Liver (tissue), 9 donors: ENCODE data around the gene BACH2. TPM values are rescaled to one million over a fixed set of nuclear protein-coding genes. Genes with fewer than 3 reads are reported as not detected.

Source experiments
- DNase-seq: peaks from one replicate; pipeline ENCODE4 v3.0.0-alpha.2; 2017; ENCODE audit warnings: low spot score
- H3K27ac ChIP-seq, 2 donors: one replicate each; pipeline ENCODE4 v1.7.0; 2013; ENCODE audit warnings: inconsistent platforms in 2 of 2, low read length in 2 of 2, control low read depth in 1 of 2, low read depth in 1 of 2, mild to moderate bottlenecking in 1 of 2
- H3K27me3 ChIP-seq, 4 donors: one replicate each; pipeline versions ENCODE4 v1.6.1 to v1.7.0; 2013; ENCODE audit warnings: low read length in 3 of 4, inconsistent platforms in 1 of 4, mild to moderate bottlenecking in 1 of 4, moderate library complexity in 1 of 4; ENCODE audit not compliant: control insufficient read depth in 4 of 4, insufficient read depth in 4 of 4
- H3K36me3 ChIP-seq, 4 donors: one replicate each; pipeline versions ENCODE4 v1.6.1 to v1.7.0; 2013; ENCODE audit warnings: low read length in 3 of 4, mild to moderate bottlenecking in 3 of 4, low read depth in 1 of 4, moderate library complexity in 1 of 4; ENCODE audit not compliant: control insufficient read depth in 4 of 4, insufficient read depth in 3 of 4
- H3K4me1 ChIP-seq, 4 donors: one replicate each; pipeline versions ENCODE4 v1.6.1 to v1.7.0; 2013; ENCODE audit warnings: low read length in 3 of 4, mild to moderate bottlenecking in 3 of 4, moderate library complexity in 1 of 4; ENCODE audit not compliant: control insufficient read depth in 4 of 4, insufficient read depth in 4 of 4
- H3K4me3 ChIP-seq, 3 donors: one replicate each; pipeline versions ENCODE4 v1.6.1 to v1.7.0; 2013; ENCODE audit warnings: low read length in 3 of 3, control low read depth in 1 of 3, low read depth in 1 of 3, mild to moderate bottlenecking in 1 of 3
- H3K9ac ChIP-seq, 2 donors: one replicate each; pipeline ENCODE4 v1.7.0; 2013; ENCODE audit warnings: low read length in 2 of 2, mild to moderate bottlenecking in 2 of 2, moderate library complexity in 2 of 2, control low read depth in 1 of 2, low read depth in 1 of 2
- H3K9me3 ChIP-seq, 4 donors: one replicate each; pipeline versions ENCODE4 v1.6.1 to v1.7.0; 2013; ENCODE audit warnings: low read length in 3 of 4; ENCODE audit not compliant: control insufficient read depth in 4 of 4
- EGR1 ChIP-seq, 2 donors: IDR thresholded peaks; 2 replicates each; pipeline ENCODE4 v1.6.1; 2016 to 2018; ENCODE audit warnings: antibody characterized with exemption in 2 of 2, low read depth in 2 of 2
- FOXA1 ChIP-seq: IDR thresholded peaks from 2 replicates; pipeline ENCODE4 v1.6.1; 2016; ENCODE audit warnings: antibody characterized with exemption
- FOXA2 ChIP-seq: IDR thresholded peaks from 2 replicates; pipeline ENCODE4 v1.6.1; 2016; ENCODE audit warnings: antibody characterized with exemption
- GABPA ChIP-seq, 2 donors: IDR thresholded peaks in 1 of 2; conservative IDR thresholded peaks in 1 of 2; 2 replicates each; pipeline ENCODE4 v1.6.1; 2016; ENCODE audit warnings: antibody characterized with exemption in 2 of 2, mild to moderate bottlenecking in 1 of 2, moderate library complexity in 1 of 2
- HNF4A ChIP-seq, 2 donors: conservative IDR thresholded peaks; 2 replicates each; pipeline ENCODE4 v1.6.1; 2016; ENCODE audit warnings: antibody characterized with exemption in 2 of 2, mild to moderate bottlenecking in 2 of 2
- HNF4G ChIP-seq: IDR thresholded peaks from 2 replicates; pipeline ENCODE4 v1.6.1; 2016; ENCODE audit warnings: antibody characterized with exemption
- JUND ChIP-seq, 2 donors: IDR thresholded peaks; 2 replicates each; pipeline ENCODE4 v1.6.1; 2016; ENCODE audit warnings: antibody characterized with exemption in 2 of 2
- NR2F2 ChIP-seq: IDR thresholded peaks from 2 replicates; pipeline ENCODE4 v1.6.1; 2016; ENCODE audit warnings: antibody characterized with exemption
- RAD21 ChIP-seq, 2 donors: IDR thresholded peaks; 2 replicates each; pipeline ENCODE4 v1.6.1; 2016; ENCODE audit warnings: antibody characterized with exemption in 2 of 2, mild to moderate bottlenecking in 2 of 2
- RXRA ChIP-seq, 2 donors: IDR thresholded peaks; 2 replicates each; pipeline ENCODE4 v1.6.1; 2017 to 2018; ENCODE audit warnings: antibody characterized with exemption in 2 of 2, mild to moderate bottlenecking in 1 of 2
- SP1 ChIP-seq: IDR thresholded peaks from 2 replicates; pipeline ENCODE4 v1.6.1; 2018; ENCODE audit warnings: antibody characterized with exemption, mild to moderate bottlenecking
- TAF1 ChIP-seq: conservative IDR thresholded peaks from 2 replicates; pipeline ENCODE4 v1.6.1; 2016; ENCODE audit warnings: antibody characterized with exemption, mild to moderate bottlenecking
- YY1 ChIP-seq: IDR thresholded peaks from 2 replicates; pipeline ENCODE4 v1.6.1; 2016; ENCODE audit warnings: antibody characterized with exemption, mild to moderate bottlenecking
- WGBS: extraction: QIAGEN DNeasy Blood & Tissue Kit; methylation state at CpG from one replicate; pipeline ENCODE4 v1.1.7; 2013; 5-methylcytosine and 5-hydroxymethylcytosine counted together
- polyA plus RNA-seq, 2 donors: library from polyadenylated mRNA; stranded (reverse) in 1 of 2; unstranded in 1 of 2; fragments of 200-250 nt in 1 of 2; fragments of >200 nt in 1 of 2; fragmentation: Nextera tagmentation in 1 of 2; extraction: Ambion mirVana in 1 of 2; gene quantifications; one replicate each; pipeline versions ENCODE4 v1.2.1 to v1.2.3, GENCODE V29; 2013 to 2015
- total RNA-seq, 2 donors: library from RNA; depleted of rRNA; stranded (reverse); fragments of >200 nt; gene quantifications; one replicate each; pipeline ENCODE4 v1.2.3, GENCODE V29; 2014
- TF ChIP-seq, protein P1 (sequence below): IDR thresholded peaks from 2 replicates; pipeline ENCODE4 v1.6.1; 2016; ENCODE audit warnings: antibody characterized with exemption
- TF ChIP-seq, protein P2 (sequence below): fragments of 150-350 bp; IDR thresholded peaks from 2 replicates; pipeline ENCODE4 v1.5.1; 2017; ENCODE audit warnings: improper control_type of control experiment, low read depth, low read length; ENCODE audit not compliant: missing input control
- TF ChIP-seq, protein P3 (sequence below): IDR thresholded peaks from 2 replicates; pipeline ENCODE4 v1.6.1; 2016; ENCODE audit warnings: antibody characterized with exemption
- TF ChIP-seq, protein P4 (sequence below): IDR thresholded peaks from 2 replicates; pipeline ENCODE4 v1.6.1; 2016; ENCODE audit warnings: antibody characterized with exemption
- TF ChIP-seq, protein P5 (sequence below): IDR thresholded peaks from 2 replicates; pipeline ENCODE4 v1.6.1; 2016; ENCODE audit warnings: antibody characterized with exemption, mild to moderate bottlenecking
- donor health status: healthy.
- donor health status: healthy.
- donor health status: healthy.
- donor health status: healthy.
- donor health status: healthy.

Gene BACH2
- total and polyA plus RNA-seq, 4 donors = 1.9 to 3.7 (median 1.9) TPM

DNA sequence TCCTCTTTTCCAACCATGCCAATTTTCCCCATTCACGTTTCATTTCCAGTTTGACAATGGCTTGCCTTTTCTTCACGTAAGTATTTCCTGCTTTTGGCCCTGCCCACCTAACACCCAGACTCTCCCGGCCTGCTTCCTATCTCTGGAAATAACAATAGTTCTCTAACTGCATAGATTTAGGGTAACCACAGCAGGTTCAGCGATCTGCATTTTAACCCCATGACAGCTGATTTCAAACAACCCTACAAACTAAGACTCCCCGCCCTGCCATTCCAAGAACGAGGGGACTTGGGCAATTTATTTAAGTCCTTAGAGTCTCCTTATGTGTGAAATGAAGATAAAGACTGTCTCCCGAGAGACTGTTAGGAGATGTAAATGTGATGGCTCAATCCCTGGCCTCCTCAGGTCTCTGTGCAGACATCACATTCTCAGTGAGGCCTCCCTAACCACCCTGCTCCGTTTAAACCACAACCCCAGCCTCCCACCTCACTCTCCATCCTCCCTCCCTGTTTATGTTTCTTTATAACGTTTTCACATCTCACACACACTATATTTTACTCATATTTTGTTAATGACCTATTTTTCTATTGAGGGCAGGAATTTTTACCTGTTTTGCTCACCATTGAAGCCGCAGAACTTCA, 267.5 kb downstream of the BACH2 start:
- no peak overlapping the region for H3K9ac ChIP-seq
- H3K4me1 ChIP-seq = no peaks in the 10 kb centered on the region
- no peaks in the 10 kb centered on the region for H3K9me3 ChIP-seq
- no peak overlapping the region for H3K27ac ChIP-seq
- no peak for DNase-seq
- TF ChIP-seq, protein P1, sequence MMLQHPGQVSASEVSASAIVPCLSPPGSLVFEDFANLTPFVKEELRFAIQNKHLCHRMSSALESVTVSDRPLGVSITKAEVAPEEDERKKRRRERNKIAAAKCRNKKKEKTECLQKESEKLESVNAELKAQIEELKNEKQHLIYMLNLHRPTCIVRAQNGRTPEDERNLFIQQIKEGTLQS = no peak
- TF ChIP-seq JUND (IDR thresholded peaks at IDR 0.05) = no peak
- TF ChIP-seq YY1 = no peak
- TF ChIP-seq RXRA (IDR thresholded peaks at IDR 0.05) = no peak
- TF ChIP-seq SP1 = no peak
- TF ChIP-seq RAD21 (IDR thresholded peaks at IDR 0.05) = no peak
- TF ChIP-seq, protein P2, sequence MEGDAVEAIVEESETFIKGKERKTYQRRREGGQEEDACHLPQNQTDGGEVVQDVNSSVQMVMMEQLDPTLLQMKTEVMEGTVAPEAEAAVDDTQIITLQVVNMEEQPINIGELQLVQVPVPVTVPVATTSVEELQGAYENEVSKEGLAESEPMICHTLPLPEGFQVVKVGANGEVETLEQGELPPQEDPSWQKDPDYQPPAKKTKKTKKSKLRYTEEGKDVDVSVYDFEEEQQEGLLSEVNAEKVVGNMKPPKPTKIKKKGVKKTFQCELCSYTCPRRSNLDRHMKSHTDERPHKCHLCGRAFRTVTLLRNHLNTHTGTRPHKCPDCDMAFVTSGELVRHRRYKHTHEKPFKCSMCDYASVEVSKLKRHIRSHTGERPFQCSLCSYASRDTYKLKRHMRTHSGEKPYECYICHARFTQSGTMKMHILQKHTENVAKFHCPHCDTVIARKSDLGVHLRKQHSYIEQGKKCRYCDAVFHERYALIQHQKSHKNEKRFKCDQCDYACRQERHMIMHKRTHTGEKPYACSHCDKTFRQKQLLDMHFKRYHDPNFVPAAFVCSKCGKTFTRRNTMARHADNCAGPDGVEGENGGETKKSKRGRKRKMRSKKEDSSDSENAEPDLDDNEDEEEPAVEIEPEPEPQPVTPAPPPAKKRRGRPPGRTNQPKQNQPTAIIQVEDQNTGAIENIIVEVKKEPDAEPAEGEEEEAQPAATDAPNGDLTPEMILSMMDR = no peak
- no peak for TF ChIP-seq EGR1 (IDR thresholded peaks at IDR 0.05; ENCODE audit: low read depth in 2 of 2)
- TF ChIP-seq, protein P3, sequence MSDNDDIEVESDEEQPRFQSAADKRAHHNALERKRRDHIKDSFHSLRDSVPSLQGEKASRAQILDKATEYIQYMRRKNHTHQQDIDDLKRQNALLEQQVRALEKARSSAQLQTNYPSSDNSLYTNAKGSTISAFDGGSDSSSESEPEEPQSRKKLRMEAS = no peak
- TF ChIP-seq NR2F2 = no peak
- TF ChIP-seq TAF1 = no peak
- TF ChIP-seq FOXA2 = no peak
- no peak for TF ChIP-seq HNF4G
- TF ChIP-seq, protein P4, sequence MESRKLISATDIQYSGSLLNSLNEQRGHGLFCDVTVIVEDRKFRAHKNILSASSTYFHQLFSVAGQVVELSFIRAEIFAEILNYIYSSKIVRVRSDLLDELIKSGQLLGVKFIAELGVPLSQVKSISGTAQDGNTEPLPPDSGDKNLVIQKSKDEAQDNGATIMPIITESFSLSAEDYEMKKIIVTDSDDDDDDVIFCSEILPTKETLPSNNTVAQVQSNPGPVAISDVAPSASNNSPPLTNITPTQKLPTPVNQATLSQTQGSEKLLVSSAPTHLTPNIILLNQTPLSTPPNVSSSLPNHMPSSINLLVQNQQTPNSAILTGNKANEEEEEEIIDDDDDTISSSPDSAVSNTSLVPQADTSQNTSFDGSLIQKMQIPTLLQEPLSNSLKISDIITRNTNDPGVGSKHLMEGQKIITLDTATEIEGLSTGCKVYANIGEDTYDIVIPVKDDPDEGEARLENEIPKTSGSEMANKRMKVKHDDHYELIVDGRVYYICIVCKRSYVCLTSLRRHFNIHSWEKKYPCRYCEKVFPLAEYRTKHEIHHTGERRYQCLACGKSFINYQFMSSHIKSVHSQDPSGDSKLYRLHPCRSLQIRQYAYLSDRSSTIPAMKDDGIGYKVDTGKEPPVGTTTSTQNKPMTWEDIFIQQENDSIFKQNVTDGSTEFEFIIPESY = no peak
- TF ChIP-seq FOXA1 = no peak
- no peak for TF ChIP-seq HNF4A (conservative IDR thresholded peaks at IDR 0.05)
- TF ChIP-seq GABPA (IDR thresholded peaks at IDR 0.05 in 1 of 2, conservative IDR thresholded peaks at IDR 0.05 in 1 of 2) = no peak
- TF ChIP-seq, protein P5, sequence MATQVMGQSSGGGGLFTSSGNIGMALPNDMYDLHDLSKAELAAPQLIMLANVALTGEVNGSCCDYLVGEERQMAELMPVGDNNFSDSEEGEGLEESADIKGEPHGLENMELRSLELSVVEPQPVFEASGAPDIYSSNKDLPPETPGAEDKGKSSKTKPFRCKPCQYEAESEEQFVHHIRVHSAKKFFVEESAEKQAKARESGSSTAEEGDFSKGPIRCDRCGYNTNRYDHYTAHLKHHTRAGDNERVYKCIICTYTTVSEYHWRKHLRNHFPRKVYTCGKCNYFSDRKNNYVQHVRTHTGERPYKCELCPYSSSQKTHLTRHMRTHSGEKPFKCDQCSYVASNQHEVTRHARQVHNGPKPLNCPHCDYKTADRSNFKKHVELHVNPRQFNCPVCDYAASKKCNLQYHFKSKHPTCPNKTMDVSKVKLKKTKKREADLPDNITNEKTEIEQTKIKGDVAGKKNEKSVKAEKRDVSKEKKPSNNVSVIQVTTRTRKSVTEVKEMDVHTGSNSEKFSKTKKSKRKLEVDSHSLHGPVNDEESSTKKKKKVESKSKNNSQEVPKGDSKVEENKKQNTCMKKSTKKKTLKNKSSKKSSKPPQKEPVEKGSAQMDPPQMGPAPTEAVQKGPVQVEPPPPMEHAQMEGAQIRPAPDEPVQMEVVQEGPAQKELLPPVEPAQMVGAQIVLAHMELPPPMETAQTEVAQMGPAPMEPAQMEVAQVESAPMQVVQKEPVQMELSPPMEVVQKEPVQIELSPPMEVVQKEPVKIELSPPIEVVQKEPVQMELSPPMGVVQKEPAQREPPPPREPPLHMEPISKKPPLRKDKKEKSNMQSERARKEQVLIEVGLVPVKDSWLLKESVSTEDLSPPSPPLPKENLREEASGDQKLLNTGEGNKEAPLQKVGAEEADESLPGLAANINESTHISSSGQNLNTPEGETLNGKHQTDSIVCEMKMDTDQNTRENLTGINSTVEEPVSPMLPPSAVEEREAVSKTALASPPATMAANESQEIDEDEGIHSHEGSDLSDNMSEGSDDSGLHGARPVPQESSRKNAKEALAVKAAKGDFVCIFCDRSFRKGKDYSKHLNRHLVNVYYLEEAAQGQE = no peak
- H3K36me3 ChIP-seq = no peaks in the 10 kb centered on the region
- no peak overlapping the region for H3K4me3 ChIP-seq
- no peaks in the 10 kb centered on the region for H3K27me3 ChIP-seq
- WGBS = 73% methylated on average over 10 of the region's 10 CpGs
